Measurements from ENCODE around the gene ACD. TPM values are rescaled to one million over a fixed set of nuclear protein-coding genes. Genes with fewer than 3 reads are reported as not detected.

Gene ACD
- total and polyA plus RNA-seq, 2 donors (not counting 1 experiment from before 2014, with no cell fraction given) = 47.6 to 71.4 TPM

- TF ChIP-seq CTCF (IDR thresholded peaks at IDR 0.05) (peak; percentile 75), EZH2 (IDR thresholded peaks at IDR 0.05; ENCODE audit: borderline replicate concordance, insufficient read depth, low read depth, low read length, poor library complexity, severe bottlenecking) (no peak)
- intact Hi-C loops (cut with micrococcal nuclease) = loop anchor here (1.0 to 10.0 kb wide), 7 partner anchors 8 to 1467 kb away; partner anchors contain the start of genes ACD, CHTF8, CTCF and FHOD1
- ChIA-PET CTCF (interaction anchor here (0.6 to 11.7 kb wide), 29 partner anchors 11 to 373 kb away, joined by 3 to 136 read pairs (median 4); partner anchors contain the start of genes ATP6V0D1, CARMIL2, CTCF and GFOD2), POLR2A (interaction anchor here (0.6 to 2.7 kb wide), 10 partner anchors 19 to 269 kb away, joined by 3 to 16 read pairs (median 4); partner anchors contain the start of genes ATP6V0D1, CTCF, PSMB10 and RANBP10)
- H3K79me2 ChIP-seq (ENCODE audit: control insufficient read depth, insufficient read depth, low read length) = peaks cover 9% of the 10 kb centered on the region
- H3K4me3 ChIP-seq (ENCODE audit: control extremely low read depth in 1 of 5, extremely low read depth in 1 of 5, insufficient read depth in 1 of 5, low read depth in 2 of 5, low read length in 4 of 5) = peak overlapping the region in 4 of 5 experiments; percentile 67 to 91 (median 80)
- H3K9me3 Mint-ChIP-seq (ENCODE audit: insufficient read depth) = no peaks in the 10 kb centered on the region
- peak overlapping the region; percentile 91 for H3K4me3 Mint-ChIP-seq
- H3K4me1 Mint-ChIP-seq = peaks cover 49% of the 10 kb centered on the region
- peak overlapping the region; percentile 87 for H3K9ac ChIP-seq (ENCODE audit: low read length)
- peak; percentile 81 for ATAC-seq (ENCODE audit: low read depth)
- H3K9me3 ChIP-seq (ENCODE audit: control extremely low read depth in 1 of 3, control insufficient read depth in 2 of 3, insufficient read depth in 1 of 3, low read length in 2 of 3) = no peaks in the 10 kb centered on the region
- peak overlapping the region; percentile 100 for H2AFZ ChIP-seq (ENCODE audit: insufficient read depth, low read depth, low read length, poor library complexity, severe bottlenecking)
- H3K27ac Mint-ChIP-seq = peak overlapping the region; percentile 84
- WGBS (ENCODE audit: insufficient coverage) = 21% methylated on average over 16 of the region's 18 CpGs
- H3K36me3 ChIP-seq (replicated peaks in 1 of 2; ENCODE audit: control extremely low read depth in 1 of 2, control insufficient read depth in 1 of 2, extremely low read depth in 1 of 2, insufficient read depth in 2 of 2, low read length in 1 of 2) = peaks cover 0 to 3% of the 10 kb centered on the region in 2 experiments
- H3K27me3 Mint-ChIP-seq = no peaks in the 10 kb centered on the region
- no peaks in the 10 kb centered on the region for H4K20me1 ChIP-seq (ENCODE audit: control insufficient read depth, insufficient read depth, low read length, poor library complexity, severe bottlenecking)
- H3K4me2 ChIP-seq (replicated peaks; ENCODE audit: low read depth, low read length, poor library complexity, severe bottlenecking) = peak overlapping the region; percentile 99
- H3K4me1 ChIP-seq (ENCODE audit: control insufficient read depth in 2 of 2, insufficient read depth in 2 of 2, low read length in 2 of 2) = peaks cover 36 to 49% of the 10 kb centered on the region in 2 donors
- peak; percentile 89 for DNase-seq
- H3K27ac ChIP-seq (ENCODE audit: low read length in 2 of 2) = peak overlapping the region; percentile 77 to 86
- no peaks in the 10 kb centered on the region for H3K27me3 ChIP-seq (replicated peaks in 1 of 4; ENCODE audit: control extremely low read depth in 1 of 4, control insufficient read depth in 3 of 4, insufficient read depth in 4 of 4, low read length in 3 of 4)
Observed at GRCh38 chr16:67667817-67668494, 7.9 kb upstream of the ACD start.
